Nucleus accumbens (tissue), 56 donors: ENCODE measurements around the gene LSS.
"Not testable (repeated sequence)": the region's sequence is repeated elsewhere in the genome, so short reads cannot be mapped to it uniquely, and the experiment has no call there.

Source experiments
- DNase-seq, 56 donors: peaks; one replicate each; lab custom pipeline; 2025; lab: John Stamatoyannopoulos, UW

The LSS gene

DNA sequence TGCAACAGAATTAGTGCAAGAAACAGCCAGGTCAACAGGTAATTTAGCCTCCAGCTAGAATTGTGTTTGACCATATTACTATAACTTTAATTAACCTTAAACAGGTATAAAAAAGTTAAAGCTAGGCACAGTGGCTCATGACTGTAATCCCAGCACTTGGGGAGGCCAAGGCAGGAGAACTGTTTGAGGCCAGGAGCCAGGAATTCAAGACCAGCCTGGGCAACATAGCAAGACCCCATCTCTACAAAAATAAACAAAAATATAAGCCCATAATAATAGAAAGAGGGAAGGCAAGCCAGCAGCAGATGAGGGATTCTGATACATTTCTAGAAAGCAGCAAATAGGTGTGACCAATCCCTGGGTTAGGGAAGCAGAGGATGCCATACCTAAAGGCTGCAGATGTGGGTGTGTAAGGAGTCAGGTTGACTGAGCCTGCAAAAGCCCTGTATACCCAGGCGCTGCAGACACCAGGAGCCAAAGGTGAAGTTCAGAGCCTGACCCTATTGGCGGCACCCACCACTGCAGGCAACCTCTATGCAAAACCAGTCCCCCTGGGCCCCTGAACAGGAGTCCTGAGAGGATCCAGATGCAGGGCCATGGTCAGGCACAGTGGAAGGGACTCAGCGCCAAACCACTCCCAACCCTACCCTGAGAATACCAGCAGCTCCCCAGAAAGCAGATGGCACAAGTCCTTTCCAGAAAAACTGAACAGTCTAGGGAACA, 19.3 kb upstream of the LSS start:
- DNase-seq: no peak

DNA sequence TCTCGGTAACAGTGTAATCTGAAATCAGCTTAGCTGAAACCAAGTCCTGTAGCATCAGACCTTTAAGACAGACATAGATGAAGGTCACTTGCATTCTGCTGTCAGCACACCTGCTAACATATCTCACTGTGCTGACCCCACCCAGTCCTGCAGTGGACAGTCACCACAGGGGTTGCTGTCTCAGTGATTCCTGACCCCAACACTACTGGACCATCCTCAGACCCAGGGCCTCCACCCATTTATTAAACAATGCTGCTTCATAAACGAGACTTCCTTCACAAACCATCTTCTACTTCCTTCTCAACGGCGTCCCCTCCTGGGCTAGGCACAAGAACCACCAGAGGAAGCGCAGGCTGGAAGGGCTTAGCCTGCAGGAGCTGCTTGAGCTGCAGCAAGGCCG, 17.8 kb upstream of the LSS start:
- no peak for DNase-seq

DNA sequence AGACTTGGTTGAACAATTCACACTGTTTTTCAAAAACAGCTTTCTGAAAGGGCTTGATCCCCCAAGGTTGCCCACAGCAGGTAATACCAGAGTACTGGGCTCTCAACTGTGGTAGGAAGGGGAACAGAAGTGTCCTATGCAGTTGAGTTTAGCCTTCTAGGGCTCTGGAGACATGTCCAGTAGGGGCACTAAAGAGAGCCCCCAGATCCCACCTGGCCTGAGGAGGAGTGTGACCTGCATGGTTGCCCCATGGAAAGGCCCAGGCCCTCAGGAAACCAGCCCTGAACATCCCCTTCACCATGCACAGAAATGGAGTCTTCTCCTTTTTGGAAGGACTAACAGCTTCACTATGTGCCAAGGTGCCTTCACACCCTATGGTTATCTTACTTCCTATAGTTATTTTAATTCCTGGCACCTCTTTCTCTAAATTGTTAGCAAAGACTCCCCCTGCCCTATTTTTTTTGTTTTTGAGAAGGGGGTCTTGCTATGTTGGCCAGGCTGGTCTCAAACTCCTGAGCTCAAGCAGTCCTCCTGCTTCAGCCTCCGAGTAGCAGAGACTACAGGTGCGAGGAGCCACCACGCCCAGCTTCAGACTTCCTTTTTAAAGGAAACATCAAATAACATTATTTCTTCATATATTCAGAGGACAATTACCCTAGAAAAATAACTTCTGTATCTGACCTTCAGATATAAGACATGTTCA, 16.8 kb upstream of the LSS start:
- no peak for DNase-seq

DNA sequence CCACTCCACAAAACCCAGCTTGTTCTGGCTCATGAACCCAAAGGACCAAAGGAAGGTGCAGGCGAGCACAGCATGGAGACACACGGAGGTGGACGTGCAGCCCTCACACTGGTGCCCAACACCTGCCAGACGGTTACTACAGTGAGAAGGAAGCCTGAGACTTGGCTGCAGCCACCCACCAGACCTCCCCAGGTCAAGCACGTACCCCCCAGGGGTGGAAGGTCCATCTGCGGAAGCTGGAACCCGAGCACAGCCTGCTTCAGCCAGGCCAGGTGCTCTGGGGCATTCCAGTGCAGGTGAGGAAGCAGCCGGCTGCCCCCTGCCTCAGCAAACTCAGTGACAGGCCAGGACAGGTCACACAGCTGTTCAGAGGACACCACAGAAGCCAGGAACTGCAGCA, 16.0 kb upstream of the LSS start:
- no peak for DNase-seq

DNA sequence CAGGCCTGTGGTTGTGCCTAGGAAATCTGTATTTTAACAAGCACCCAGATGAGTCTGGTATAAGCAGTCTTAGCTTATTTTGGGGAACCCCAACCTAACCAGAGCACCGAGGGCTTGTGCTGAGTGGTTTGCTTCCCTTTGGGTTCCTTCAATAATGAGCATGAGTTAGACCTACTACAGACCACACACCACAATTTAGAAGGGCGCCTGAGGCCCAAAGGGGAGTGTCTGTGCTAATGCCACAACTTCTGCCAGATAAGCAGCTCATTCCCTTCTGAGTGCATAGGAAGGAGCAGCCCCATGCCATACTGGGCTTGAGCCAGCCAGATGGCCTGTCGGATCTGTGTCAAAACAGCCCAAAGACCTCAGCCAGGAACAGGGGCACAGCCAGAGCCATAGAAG, 15.4 kb upstream of the LSS start:
- DNase-seq: peak in 9 of 56 donors; percentile 12 to 51 (median 32)

DNA sequence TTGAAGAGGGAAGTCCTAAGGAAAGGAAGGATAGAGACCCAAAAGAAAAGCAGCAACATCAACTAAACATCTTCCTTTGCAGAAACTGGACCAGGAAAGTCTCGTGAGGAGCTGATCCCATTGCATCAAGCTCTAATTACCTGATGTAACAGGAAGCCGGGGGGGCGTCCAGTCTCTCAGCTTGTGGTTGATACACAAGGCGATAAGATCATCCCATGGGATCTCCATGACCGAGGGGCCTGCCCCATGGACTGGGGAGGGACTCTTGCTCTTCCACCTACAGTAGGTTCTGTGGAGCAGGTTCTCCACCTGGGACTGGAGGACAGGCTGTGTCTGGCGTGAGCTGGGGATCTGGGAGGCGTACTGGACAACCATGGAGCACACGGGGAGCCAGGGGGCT, 14.8 kb upstream of the LSS start:
- DNase-seq: no peak

DNA sequence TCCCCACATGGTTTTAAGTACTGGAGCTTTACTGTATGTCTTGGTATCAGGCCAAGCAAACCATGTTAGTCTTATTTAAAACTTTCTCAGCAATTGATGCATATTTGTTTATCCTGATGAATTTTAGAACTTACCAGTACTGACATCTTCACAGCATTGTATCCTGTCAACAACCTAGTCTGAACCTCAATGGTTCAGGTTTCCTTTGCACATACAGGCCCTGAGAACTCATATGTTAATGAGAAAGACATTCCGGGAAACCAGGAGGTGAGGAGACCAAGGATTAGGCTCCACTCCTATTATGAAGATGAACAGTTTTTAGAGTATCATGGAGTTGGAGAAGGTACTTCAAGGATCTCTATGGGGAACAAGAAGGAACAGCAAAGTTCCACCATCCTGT, 13.0 kb upstream of the LSS start:
- DNase-seq: not testable (repeated sequence)

DNA sequence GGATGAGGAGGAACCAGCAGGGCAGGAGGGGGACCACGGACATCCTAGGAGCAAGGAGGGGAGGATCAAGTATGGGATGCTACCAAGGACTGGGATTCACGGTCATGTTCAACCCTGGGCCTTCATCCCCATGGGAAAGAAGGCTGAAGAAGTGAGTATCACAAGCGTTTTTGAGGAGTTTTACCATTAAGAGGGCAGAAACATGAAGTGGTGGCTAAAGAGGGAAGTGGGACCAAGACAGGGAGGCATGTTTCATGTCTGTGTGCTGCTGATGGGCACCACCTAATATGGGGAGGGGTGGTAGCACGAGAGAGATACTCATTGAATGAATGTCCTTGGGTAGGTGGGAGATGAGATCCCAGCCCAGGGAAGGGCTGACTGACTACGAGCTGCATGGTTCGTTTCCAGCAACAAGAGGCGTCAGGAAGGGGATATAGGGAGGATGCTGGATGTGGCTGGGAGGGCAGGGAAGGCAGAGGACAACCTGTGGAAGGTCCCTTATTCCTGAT, 11.3 kb upstream of the LSS start:
- no peak for DNase-seq

DNA sequence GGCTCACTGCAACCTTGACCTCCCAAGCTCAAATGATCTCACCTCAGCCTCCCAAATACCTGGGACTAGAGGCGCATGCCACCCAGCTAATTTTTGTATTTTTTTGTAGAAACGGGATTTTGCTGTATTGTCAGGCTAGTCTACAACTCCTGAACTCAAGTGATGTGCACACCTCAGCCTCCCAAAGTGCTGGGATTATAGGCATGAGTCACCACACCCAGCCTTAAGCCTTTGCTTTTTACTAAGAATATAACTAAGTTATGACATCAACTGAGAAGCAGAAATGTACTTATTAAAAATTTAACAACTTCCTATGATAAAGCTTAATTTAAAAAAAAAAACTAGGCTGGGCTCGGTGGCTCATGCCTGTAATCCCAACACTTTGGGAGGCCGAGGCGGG, 8.9 kb upstream of the LSS start:
- DNase-seq: no peak

DNA sequence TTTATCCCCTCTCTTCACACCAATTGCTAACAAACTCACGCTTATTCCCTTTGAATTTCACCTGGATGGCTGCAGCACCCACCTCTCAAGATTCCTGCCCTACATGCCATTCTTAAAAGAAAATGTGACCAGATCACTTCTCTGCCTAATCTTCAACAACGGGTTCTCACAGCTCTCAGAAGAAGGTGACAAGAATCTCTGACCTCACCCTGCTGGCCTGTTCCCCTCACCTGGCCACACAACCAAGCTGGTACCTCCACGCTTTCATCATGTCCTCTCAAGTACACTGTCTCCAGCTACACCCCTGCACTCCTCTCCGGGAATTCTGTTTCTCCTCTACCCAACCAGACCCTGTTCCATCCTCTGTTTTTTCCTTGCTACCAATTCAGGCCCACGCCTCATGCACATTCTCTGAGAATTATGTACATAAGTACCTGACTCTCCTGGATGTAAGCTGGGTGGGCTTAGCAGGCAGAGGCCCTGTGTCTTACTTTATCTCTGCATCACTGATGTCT, 5.9 kb upstream of the LSS start:
- DNase-seq: no peak

DNA sequence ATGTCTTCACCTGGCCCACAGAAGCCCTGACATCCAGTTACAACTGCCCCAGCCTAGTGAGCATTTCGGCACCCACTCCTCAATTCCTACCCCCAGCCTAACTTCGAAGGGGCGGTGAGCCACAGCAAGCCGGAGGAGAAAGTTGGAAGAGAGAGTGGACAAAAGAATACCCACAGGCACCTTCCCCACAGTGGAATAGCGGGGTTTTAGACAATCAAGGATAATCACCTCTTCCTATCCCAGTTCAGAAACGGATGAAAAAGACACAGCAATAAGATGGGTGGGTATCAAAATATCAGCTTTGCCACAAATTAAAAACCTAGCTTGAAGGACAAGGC, 1.3 kb upstream of the LSS start:
- DNase-seq: no peak

DNA sequence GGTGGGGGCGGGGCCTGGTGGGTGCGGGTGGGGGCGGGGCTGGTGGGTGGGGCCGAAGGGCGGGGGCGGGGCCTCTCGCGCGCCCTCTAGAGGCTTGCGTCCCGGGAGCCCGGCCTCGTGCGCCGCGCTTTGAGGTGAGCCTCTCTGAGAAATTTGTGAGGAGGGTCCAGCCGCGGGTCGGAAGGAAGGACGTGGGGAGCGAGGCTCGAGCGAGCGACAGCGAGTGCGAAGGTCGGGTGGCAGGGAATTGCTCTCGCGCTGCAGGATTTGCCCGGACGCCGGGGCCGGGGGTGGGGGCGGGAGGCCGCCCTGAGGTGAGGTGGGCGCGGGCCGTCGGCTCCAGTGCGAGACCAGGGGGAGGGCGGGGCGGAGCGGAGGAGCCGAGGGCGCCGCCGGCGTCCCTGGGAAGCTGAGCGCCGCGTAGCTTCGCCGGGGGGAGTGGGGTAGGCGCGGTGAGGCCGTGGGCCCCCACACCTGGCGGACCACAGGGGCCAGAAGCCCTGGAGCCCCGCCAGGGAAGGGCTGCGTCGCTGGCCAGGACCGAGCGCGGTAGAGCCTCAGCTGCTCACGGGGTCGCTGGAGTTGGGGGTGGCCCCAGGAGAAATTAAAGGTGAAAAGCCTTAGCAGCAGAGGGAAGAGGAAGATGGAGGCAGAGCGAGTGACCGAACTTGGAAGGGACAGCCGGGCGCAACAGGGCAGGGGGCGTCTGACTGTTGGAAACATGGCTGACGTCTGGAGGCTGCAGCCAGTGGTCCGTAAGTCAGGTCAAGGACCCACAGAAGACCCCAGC, 754 bp upstream of the LSS start:
- peak in 9 of 56 donors; percentile 52 to 88 (median 75) for DNase-seq

DNA sequence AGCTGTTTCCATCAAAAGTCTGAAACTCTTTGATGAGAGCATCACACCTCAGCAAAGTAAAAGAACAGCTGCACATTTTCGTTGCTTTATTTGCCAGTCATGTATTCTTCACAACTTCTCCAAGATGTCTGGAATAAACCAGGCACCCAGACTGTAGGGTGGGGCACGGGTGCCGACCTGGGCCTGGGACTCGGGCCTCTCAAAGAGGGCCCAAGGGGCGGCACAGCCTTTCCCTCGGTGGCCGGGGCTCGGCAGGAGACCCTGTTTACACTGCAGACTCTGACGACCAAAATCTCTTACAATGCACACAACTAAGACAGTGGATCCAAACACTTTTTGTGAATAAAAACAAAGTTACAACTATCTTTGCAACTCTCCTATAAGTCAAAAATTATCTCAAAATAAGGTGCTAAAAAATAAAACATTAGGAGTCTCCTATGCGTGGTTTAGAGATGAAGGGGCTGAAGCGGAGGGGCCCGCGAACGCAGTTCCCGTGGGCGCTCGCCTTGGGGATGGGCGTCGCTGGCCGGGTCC, 696 bp downstream of the LSS start:
- peak in 3 of 56 donors; percentile 7 to 44 (median 39) for DNase-seq

DNA sequence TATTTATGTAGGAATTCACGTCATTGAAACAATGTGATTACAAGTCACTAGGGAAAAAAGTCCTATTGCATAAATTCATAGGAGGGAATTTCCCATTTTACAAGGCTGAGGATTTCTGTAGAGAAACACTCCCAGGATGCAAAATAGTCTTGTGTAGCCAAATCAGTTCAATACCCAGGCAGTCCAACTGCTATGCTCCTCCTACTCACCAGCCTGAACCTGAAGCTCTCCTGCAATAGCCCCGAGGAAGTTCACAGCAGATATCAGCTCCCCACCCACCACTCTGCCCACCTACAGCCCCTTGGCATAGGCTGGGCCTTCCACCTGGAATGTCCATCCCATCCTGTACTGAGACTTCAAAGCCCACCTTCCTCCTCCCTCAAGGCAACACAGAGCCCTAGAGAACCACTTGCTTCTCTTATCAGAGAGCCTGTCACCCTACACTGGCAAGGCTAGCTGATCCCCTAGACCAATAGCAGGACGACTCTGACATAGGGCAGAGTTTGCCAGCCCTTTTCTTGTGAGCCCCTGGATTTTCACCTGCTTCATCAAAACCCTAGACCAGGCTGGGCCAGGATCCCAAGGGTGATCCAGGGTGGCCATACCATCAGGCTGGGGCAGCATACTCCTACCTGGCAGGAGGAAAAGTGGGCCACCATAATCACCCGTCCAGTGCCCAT, 1.5 kb downstream of the LSS start:
- no peak for DNase-seq

DNA sequence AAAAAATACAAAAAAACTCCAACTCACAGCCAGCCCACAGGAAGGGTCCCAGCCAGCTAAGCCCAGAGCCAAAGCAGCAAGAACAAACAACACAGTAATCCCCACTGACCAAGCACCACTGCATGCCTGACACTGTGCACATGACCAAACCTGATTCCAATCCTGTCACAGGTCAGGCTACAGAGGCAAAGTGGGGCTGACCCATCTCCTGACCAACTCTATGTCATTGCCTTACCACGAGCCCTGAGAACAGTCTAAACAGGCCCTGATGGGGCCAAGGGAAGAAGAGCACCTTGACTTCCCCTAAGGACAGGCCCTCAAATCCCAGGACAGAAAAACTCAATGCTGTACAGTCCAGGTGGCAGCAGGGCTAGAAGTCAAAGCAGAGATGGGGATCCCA, 2.4 kb downstream of the LSS start:
- peak in 1 of 56 donors; percentile 5 for DNase-seq

DNA sequence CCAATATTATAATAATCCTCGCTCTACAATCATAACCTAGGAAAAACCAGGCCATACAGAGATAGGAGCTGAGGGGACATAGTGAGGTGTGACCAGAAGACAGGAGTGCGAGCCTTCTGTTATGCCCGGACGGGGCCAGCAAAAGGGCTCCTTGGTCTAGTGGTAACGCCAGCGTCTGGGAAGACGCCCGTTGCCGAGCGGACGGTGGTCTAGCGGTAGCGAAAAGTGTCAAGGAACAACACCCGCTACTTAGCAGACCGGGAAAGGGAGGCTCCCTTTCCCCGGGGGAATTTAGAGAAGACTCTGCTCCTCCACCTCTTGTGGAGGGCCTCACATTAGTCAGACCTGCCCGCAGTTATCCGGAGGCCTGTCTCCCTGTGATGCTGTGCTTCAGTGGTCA, 4.9 kb downstream of the LSS start:
- DNase-seq: not testable (repeated sequence)

DNA sequence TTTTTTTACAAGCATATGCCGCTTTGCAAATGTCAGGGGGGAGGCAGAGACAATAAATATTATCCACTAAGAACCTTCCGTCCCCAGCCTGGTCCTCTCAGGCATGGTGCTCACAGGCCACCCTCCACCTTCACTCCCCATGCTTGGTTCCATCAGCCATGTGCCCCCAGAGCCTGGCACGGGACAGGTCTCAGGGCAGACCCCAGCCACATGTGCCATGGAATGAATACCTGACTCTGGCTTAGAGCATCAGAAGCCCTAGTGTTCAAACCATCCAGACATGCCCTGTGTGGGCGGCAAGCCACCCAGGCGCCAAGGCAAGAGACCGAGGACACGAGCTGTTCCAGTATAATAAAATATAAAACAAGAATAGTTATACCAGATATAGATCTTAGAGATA, 5.4 kb downstream of the LSS start:
- no peak for DNase-seq

DNA sequence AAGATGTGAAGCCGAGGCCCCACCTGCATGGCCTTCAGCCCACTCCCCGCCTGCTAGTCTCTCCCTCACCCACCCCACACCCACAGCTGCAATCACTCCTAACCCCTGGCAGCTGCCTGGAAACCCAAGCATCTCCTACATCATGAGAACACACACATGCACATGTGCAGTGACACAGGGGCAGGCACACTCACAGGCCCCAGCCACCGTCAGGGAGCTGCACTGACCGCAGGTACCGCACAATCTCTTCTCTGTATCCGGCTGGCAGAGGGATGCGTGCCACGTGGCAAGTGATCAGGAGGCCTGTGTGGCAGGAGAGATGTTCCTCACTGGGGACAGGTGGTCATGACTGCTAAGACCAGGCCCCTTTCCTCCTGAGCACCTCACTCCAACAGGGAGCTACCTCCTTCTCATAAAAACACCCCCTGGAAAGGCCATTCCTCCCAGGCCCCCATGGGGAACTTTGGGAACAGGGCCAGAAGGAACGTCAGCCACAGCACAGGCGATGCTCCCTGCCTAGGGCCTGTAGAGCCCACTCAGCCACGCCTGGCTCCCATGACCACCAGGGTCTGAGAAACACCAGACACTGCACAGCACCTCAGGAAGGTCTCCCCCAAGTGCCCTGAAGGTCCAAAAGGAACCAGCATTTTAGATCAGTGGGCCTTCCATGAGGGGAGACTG, 6.0 kb downstream of the LSS start:
- DNase-seq: peak in 1 of 56 donors; percentile 38

DNA sequence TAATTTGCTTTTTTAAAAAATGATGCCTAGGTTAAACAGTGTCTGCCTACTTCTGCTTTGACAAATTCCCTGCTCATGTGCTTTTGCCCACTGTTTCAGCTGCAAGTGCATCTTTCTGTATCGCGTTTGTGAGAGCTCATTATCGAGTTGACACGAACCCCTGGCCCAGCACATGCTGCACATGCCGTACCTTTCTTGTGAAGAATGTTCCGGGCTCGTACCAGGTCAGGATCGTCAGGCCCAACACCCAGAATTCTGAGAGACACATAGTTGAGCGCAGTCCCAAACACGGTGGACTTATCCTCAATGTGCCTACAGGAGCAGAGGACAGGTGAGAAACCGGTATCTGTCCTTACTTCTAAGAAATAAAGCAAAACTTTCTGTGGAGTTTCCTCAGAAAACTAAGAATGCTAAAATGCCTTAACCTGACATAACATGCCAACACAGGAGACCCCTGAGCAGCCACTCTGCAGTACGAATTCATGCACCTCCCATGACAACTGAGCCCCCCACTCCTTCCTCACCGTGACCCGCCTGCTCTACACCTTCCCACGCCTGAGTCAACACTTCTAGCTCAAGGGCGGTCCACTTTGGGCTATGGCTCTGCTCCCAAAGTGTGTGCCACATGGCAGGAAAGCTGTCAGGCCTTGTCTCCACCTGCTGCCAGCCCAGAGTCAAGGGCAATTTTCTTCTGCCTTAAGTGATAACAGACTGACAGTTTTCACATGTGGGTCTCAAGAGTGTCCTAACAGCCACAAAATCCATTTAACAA, 6.7 kb downstream of the LSS start:
- no peak for DNase-seq
